Natural killer cell (primary cell): Measurements from ENCODE around the gene CPSF2. TPM values are rescaled to one million over a fixed set of nuclear protein-coding genes. Genes with fewer than 3 reads are reported as not detected.

Source experiments
- ATAC-seq, 3 donors: fragments of 150-1000 bp in 2 of 3; fragments of 200-7000 bp in 1 of 3; cut with Tn5 transposase; 1 replicate in 1 of 3; 2 replicates in 2 of 3; pipeline ENCODE4 v1.10.0; 2021; ENCODE audit warnings: mild to moderate bottlenecking in 2 of 3, moderate library complexity in 2 of 3
- DNase-seq, 2 donors: peaks; one replicate each; pipeline versions ENCODE4 v3.0.0 to v3.0.0-alpha.2; 2013 to 2021; ENCODE audit warnings: mixed read lengths in 1 of 2
- H3K27ac ChIP-seq: one replicate; pipeline ENCODE4 v1.5.1; 2013; ENCODE audit warnings: mild to moderate bottlenecking, low read length
- H3K27me3 ChIP-seq: one replicate; pipeline ENCODE4 v1.6.1; 2013; ENCODE audit warnings: low read length; ENCODE audit not compliant: control insufficient read depth, insufficient read depth
- H3K36me3 ChIP-seq: one replicate; pipeline ENCODE4 v1.6.1; 2013; ENCODE audit warnings: low read length; ENCODE audit not compliant: control insufficient read depth, insufficient read depth
- H3K4me1 ChIP-seq: one replicate; pipeline ENCODE4 v1.6.1; 2013; ENCODE audit warnings: low read length; ENCODE audit not compliant: control insufficient read depth, insufficient read depth
- H3K4me3 ChIP-seq: one replicate; pipeline ENCODE4 v1.5.1; 2013; ENCODE audit warnings: low read length
- H3K9me3 ChIP-seq: one replicate; pipeline ENCODE4 v1.6.1; 2013; ENCODE audit warnings: low read length; ENCODE audit not compliant: control insufficient read depth, insufficient read depth
- H3K27ac Mint-ChIP-seq, 2 donors: one replicate each; pipeline ENCODE4 v1.8.0; 2022; ENCODE audit warnings: mild to moderate bottlenecking in 2 of 2, mixed read lengths in 2 of 2, moderate library complexity in 1 of 2
- H3K27me3 Mint-ChIP-seq, 2 donors: one replicate each; pipeline ENCODE4 v1.8.0; 2022; ENCODE audit warnings: low read depth in 2 of 2, mixed read lengths in 2 of 2
- H3K36me3 Mint-ChIP-seq: one replicate; pipeline ENCODE4 v1.8.0; 2022; ENCODE audit warnings: mixed read lengths
- H3K4me1 Mint-ChIP-seq, 2 donors: one replicate each; pipeline ENCODE4 v1.8.0; 2022; ENCODE audit warnings: mixed read lengths in 2 of 2
- H3K4me3 Mint-ChIP-seq: one replicate; pipeline ENCODE4 v1.8.0; 2022; ENCODE audit warnings: mild to moderate bottlenecking, moderate library complexity, mixed read lengths
- H3K9me3 Mint-ChIP-seq, 2 donors: one replicate each; pipeline ENCODE4 v1.8.0; 2022; ENCODE audit warnings: mixed read lengths in 2 of 2
- WGBS: methylation state at CpG from one replicate; pipeline ENCODE4 v1.1.7; 2013; ENCODE audit warnings: missing lambda C conversion rate; ENCODE audit not compliant: insufficient coverage; 5-methylcytosine and 5-hydroxymethylcytosine counted together
- intact Hi-C: fragments of 100-400 bp; cut with micrococcal nuclease; formaldehyde crosslinking; loops from one replicate; pipeline ENCODE4 v1.14.2; 2022
- total RNA-seq, 4 donors: library from RNA; stranded (reverse); fragments of 120-200 nt in 1 of 4; gene quantifications; one replicate each; pipeline versions ENCODE4 v1.2.3 to v1.2.4, GENCODE V29; 2013 to 2022
- TF ChIP-seq, protein P1 (sequence below): fragments of 200-600 bp; IDR thresholded peaks from one replicate; pipeline ENCODE4 v1.8.0; 2022; ENCODE audit warnings: antibody characterized with exemption

CPSF2 gene
- total RNA-seq, 3 donors from 2014 or later (not counting 1 experiment from before 2014, with no cell fraction given), result 24.2 to 39.8 (median 28.6) TPM

GRCh38 chr14:92099802-92100201 lies 22.0 kb upstream of the CPSF2 start:
- Histone ChIP-seq H3K9me3 (no peaks in the 10 kb centered on the region), H3K4me3 (no peak overlapping the region), H3K27ac (no peak overlapping the region), H3K36me3 (peaks cover 9% of the 10 kb centered on the region), H3K4me1 (no peaks in the 10 kb centered on the region), H3K27me3 (no peaks in the 10 kb centered on the region)
- TF ChIP-seq, protein P1, sequence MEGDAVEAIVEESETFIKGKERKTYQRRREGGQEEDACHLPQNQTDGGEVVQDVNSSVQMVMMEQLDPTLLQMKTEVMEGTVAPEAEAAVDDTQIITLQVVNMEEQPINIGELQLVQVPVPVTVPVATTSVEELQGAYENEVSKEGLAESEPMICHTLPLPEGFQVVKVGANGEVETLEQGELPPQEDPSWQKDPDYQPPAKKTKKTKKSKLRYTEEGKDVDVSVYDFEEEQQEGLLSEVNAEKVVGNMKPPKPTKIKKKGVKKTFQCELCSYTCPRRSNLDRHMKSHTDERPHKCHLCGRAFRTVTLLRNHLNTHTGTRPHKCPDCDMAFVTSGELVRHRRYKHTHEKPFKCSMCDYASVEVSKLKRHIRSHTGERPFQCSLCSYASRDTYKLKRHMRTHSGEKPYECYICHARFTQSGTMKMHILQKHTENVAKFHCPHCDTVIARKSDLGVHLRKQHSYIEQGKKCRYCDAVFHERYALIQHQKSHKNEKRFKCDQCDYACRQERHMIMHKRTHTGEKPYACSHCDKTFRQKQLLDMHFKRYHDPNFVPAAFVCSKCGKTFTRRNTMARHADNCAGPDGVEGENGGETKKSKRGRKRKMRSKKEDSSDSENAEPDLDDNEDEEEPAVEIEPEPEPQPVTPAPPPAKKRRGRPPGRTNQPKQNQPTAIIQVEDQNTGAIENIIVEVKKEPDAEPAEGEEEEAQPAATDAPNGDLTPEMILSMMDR, result no peak
- intact Hi-C loops, result loop anchor here (10.0 kb wide), 1 partner anchor 445 kb away; no protein-coding TSS in a partner anchor
- DNase-seq, result no peak
- H3K27ac Mint-ChIP-seq, result no peak overlapping the region
- H3K27me3 Mint-ChIP-seq, result no peaks in the 10 kb centered on the region
- H3K4me1 Mint-ChIP-seq, result peaks cover 5 to 14% of the 10 kb centered on the region in 2 donors
- no peaks in the 10 kb centered on the region for H3K9me3 Mint-ChIP-seq
- no peaks in the 10 kb centered on the region for H3K36me3 Mint-ChIP-seq
- ATAC-seq, result no peak
- H3K4me3 Mint-ChIP-seq, result no peak overlapping the region

- 81% methylated on average over 7 of the region's 7 CpGs for WGBS
- intact Hi-C loops, result loop anchor here (10.0 kb wide), 1 partner anchor 449 kb away; no protein-coding TSS in a partner anchor
- Mint-ChIP-seq H3K36me3 (no peaks in the 10 kb centered on the region), H3K27ac (no peak overlapping the region), H3K9me3 (no peaks in the 10 kb centered on the region), H3K4me3 (no peak overlapping the region), H3K4me1 (peaks cover 18 to 30% of the 10 kb centered on the region in 2 donors), H3K27me3 (no peaks in the 10 kb centered on the region)
- Histone ChIP-seq H3K4me1 (peaks cover 17% of the 10 kb centered on the region), H3K4me3 (no peak overlapping the region), H3K27me3 (no peaks in the 10 kb centered on the region), H3K27ac (no peak overlapping the region), H3K36me3 (no peaks in the 10 kb centered on the region), H3K9me3 (no peaks in the 10 kb centered on the region)
- ATAC-seq (no peak), DNase-seq (no peak)
- TF ChIP-seq, protein P1, result no peak
These were observed 18.3 kb upstream of the CPSF2 start for GRCh38 chr14:92103363-92103989.

DNA sequence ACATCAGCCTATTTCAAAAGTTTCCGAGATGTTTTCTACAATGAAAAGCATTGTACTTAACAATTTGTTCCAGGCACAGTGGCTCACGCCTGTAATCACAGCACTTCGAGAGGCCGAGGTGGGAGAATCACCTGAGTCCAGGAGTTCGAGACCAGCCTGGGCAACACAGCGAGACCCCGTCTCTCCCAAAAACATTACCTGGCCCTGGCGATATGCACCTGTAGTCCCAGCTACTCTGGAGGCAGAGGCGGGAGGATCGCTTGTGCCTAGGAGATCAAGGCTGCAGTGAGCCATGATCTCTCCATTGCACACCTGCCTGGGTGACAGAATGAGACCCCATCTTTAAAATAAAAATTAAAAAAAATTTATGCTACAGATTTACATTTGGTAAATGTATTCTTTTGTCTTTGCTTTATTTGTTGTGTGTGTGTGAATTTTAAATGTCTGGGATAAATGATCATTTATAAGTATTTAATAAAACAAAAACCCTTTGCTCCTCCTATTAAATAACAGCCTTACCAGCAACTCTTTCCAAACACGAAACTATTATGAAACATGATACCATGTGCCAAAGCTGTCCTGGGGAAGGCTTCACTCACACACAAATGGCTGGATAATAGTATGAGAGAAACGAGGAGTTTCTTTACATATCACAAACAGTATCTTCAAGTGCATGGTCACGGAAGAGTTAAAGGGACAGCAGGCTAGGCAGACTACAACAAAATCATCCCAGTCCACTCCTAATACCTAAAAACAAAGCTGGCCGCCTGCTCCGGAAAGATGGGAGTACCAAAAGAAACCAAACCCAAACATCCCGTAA lies 16.5 kb upstream of the CPSF2 start:
- peak overlapping the region; percentile 88 to 91 for H3K27ac Mint-ChIP-seq
- ATAC-seq, result no peak
- TF ChIP-seq, protein P1, result no peak
- Histone ChIP-seq H3K27ac (peak overlapping the region; percentile 70), H3K27me3 (no peaks in the 10 kb centered on the region), H3K4me1 (peaks cover 17% of the 10 kb centered on the region), H3K9me3 (no peaks in the 10 kb centered on the region), H3K4me3 (peak overlapping the region; percentile 76), H3K36me3 (no peaks in the 10 kb centered on the region)
- WGBS, result 68% methylated on average over 14 of the region's 16 CpGs
- intact Hi-C loops, result loop anchor here (10.0 kb wide), 1 partner anchor 450 kb away; no protein-coding TSS in a partner anchor
- H3K36me3 Mint-ChIP-seq, result no peaks in the 10 kb centered on the region
- peak overlapping the region; percentile 99 for H3K4me3 Mint-ChIP-seq
- H3K9me3 Mint-ChIP-seq, result no peaks in the 10 kb centered on the region
- H3K27me3 Mint-ChIP-seq, result no peaks in the 10 kb centered on the region
- no peak for DNase-seq
- H3K4me1 Mint-ChIP-seq, result peaks cover 18 to 26% of the 10 kb centered on the region in 2 donors
